GM18511 (cell line): ENCODE results near the gene FAM187B.

Source experiments
- ATAC-seq: cut with Tn5 transposase; IDR thresholded peaks from one replicate; pipeline ENCODE4 v1.9.1; 2021; ENCODE audit warnings: mild to moderate bottlenecking, moderate library complexity; ENCODE audit not compliant: unreplicated experiment

Gene FAM187B

DNA sequence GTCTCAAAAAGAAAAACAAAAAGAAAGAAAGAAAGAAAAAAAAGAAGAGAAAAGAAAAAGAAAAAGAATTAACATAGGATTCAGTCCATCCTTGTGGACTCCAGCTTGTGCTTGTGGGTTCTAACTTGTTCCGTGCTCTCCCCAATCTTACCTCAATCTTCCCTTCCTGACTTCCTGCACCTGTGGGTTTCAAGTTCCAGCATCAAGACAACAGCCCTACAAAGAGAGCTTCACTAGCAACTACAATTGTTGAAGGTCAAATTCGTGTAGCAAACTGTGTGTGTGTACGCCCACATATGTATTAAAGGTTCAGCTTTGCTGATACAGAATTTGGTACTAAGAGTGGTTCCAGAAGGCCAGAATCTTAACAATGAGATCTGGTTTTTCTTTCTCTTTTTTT, 48.7 kb downstream of the FAM187B start:
- no peak for ATAC-seq

GRCh38 chr19:35178701-35179100, 49.8 kb downstream of the FAM187B start:
- no peak for ATAC-seq

GRCh38 chr19:35177377-35178274, 50.9 kb downstream of the FAM187B start:
- ATAC-seq: no peak

GRCh38 chr19:35176181-35176570, 52.4 kb downstream of the FAM187B start:
- no peak for ATAC-seq
